GM12878 (cell line): ENCODE results near the gene ITGA8. TPM values are rescaled to one million over a fixed set of nuclear protein-coding genes. Genes with fewer than 3 reads are reported as not detected.

Experiments used
- BRCA1 ChIP-seq: IDR thresholded peaks from 2 replicates; pipeline ENCODE4 v1.6.1; 2011; ENCODE audit warnings: low read depth, low read length, improper control_type of control experiment
- EED ChIP-seq: sonication (generic); IDR thresholded peaks from 2 replicates; pipeline ENCODE4 v1.6.1; 2016; ENCODE audit warnings: antibody characterized with exemption, low read depth
- PAX5 ChIP-seq: IDR thresholded peaks from 2 replicates; pipeline ENCODE4 v1.6.1; 2011; ENCODE audit warnings: low read depth, low read length, borderline replicate concordance
- SIX5 ChIP-seq: IDR thresholded peaks from 2 replicates; pipeline ENCODE4 v1.6.1; 2011; ENCODE audit warnings: mild to moderate bottlenecking, low read depth, low read length, moderate library complexity; ENCODE audit not compliant: severe bottlenecking
- polyA plus RNA-seq, 11 experiments: library from polyadenylated mRNA; depleted of rRNA in 4 of 11; unstranded in 6 of 11; stranded (reverse) in 5 of 11; fragments of >200 nt; fragmentation: Nextera tagmentation in 4 of 11; fragmentation: Illumina TruSeq in 1 of 11; extraction: Ambion mirVana in 4 of 11; extraction: Trizol in 1 of 11; gene quantifications; 1 replicate in 1 of 11; 2 replicates in 10 of 11; pipeline versions ENCODE4 v1.2.1 to v1.2.3, GENCODE V29; 2011 to 2016; ENCODE audit warnings: inconsistent platforms in 2 of 11, missing spikeins in 2 of 11, low read depth in 1 of 11
- total RNA-seq, 4 experiments: library from RNA; depleted of rRNA in 3 of 4; stranded (reverse); fragments of >200 nt in 3 of 4; fragmentation: Illumina TruSeq in 1 of 4; extraction: Trizol in 1 of 4; gene quantifications; 2 replicates each; pipeline versions ENCODE4 v1.2.1 to v1.2.3, GENCODE V29; 2013 to 2021
- TF ChIP-seq, protein P1 (sequence below): IDR thresholded peaks from 2 replicates; pipeline ENCODE4 v1.6.1; 2012; ENCODE audit warnings: improper control_type of control experiment, low read depth, low read length; ENCODE audit not compliant: insufficient replicate concordance
- TF ChIP-seq, protein P2 (sequence below): fragments of 450-650 bp; IDR thresholded peaks from 2 replicates; pipeline ENCODE4 v1.6.1; 2018; ENCODE audit warnings: mild to moderate bottlenecking, low read depth, moderate library complexity; ENCODE audit not compliant: partially characterized antibody

ITGA8 gene
- total and polyA plus RNA-seq, 10 of the 15 experiments (the other 5 are each of a cell fraction or from before 2014, with no cell fraction given): 0.03 TPM; not detected in 9

DNA sequence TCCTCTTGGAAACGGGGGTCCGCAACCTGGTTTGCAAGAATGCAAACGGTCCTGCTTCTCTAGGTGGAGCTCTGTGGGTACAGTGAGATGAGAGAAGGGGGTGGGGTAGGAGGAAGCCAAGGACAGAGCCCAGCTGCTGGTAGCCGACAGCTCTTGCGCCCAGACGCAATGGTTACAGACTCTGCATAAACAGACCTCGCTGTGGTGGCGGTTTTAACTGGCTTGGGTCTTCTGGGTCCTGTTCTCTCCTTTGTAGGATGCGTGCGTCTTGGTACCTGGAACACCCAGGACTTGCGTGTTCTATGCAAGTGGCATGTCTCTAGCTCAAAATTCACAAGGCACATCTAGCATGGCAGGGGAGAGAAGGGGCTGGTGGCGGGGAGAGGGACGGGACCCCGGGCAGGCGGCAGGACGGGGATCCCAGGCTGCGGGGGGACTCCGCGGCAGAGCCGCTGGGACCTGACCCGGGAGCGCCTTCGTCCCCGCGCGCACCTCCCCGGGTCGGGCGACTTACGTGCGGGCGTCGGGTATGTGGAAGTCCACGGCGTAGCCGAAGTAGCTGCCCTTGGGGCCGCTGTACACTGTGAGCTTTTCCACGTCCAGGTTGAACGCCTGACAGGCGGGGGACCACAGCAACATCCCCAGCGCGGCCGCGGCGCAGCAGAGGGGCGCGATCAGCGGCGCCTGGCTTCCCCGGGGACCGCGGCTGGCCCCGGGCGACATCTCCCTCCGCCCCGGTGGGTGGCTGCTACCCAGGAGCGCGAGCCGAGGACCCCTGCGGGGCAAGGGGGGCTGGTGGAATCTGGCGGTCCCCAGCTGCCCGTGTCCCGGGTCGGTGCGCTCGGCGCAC lies 448 bp downstream of the ITGA8 start (continued):
- TF ChIP-seq, protein P1, sequence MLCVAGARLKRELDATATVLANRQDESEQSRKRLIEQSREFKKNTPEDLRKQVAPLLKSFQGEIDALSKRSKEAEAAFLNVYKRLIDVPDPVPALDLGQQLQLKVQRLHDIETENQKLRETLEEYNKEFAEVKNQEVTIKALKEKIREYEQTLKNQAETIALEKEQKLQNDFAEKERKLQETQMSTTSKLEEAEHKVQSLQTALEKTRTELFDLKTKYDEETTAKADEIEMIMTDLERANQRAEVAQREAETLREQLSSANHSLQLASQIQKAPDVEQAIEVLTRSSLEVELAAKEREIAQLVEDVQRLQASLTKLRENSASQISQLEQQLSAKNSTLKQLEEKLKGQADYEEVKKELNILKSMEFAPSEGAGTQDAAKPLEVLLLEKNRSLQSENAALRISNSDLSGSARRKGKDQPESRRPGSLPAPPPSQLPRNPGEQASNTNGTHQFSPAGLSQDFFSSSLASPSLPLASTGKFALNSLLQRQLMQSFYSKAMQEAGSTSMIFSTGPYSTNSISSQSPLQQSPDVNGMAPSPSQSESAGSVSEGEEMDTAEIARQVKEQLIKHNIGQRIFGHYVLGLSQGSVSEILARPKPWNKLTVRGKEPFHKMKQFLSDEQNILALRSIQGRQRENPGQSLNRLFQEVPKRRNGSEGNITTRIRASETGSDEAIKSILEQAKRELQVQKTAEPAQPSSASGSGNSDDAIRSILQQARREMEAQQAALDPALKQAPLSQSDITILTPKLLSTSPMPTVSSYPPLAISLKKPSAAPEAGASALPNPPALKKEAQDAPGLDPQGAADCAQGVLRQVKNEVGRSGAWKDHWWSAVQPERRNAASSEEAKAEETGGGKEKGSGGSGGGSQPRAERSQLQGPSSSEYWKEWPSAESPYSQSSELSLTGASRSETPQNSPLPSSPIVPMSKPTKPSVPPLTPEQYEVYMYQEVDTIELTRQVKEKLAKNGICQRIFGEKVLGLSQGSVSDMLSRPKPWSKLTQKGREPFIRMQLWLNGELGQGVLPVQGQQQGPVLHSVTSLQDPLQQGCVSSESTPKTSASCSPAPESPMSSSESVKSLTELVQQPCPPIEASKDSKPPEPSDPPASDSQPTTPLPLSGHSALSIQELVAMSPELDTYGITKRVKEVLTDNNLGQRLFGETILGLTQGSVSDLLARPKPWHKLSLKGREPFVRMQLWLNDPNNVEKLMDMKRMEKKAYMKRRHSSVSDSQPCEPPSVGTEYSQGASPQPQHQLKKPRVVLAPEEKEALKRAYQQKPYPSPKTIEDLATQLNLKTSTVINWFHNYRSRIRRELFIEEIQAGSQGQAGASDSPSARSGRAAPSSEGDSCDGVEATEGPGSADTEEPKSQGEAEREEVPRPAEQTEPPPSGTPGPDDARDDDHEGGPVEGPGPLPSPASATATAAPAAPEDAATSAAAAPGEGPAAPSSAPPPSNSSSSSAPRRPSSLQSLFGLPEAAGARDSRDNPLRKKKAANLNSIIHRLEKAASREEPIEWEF: no peak
- no peak for TF ChIP-seq PAX5
- TF ChIP-seq SIX5: no peak
- TF ChIP-seq, protein P2, sequence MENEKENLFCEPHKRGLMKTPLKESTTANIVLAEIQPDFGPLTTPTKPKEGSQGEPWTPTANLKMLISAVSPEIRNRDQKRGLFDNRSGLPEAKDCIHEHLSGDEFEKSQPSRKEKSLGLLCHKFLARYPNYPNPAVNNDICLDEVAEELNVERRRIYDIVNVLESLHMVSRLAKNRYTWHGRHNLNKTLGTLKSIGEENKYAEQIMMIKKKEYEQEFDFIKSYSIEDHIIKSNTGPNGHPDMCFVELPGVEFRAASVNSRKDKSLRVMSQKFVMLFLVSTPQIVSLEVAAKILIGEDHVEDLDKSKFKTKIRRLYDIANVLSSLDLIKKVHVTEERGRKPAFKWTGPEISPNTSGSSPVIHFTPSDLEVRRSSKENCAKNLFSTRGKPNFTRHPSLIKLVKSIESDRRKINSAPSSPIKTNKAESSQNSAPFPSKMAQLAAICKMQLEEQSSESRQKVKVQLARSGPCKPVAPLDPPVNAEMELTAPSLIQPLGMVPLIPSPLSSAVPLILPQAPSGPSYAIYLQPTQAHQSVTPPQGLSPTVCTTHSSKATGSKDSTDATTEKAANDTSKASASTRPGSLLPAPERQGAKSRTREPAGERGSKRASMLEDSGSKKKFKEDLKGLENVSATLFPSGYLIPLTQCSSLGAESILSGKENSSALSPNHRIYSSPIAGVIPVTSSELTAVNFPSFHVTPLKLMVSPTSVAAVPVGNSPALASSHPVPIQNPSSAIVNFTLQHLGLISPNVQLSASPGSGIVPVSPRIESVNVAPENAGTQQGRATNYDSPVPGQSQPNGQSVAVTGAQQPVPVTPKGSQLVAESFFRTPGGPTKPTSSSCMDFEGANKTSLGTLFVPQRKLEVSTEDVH: no peak
- no peak for TF ChIP-seq BRCA1
- no peak for TF ChIP-seq EED
